ENCODE measurements around the gene TOMM34. TPM values are rescaled to one million over a fixed set of nuclear protein-coding genes. Genes with fewer than 3 reads are reported as not detected.
A peak's percentile ranks its signal among the peaks of the same experiment; 100 is the strongest.

TOMM34 gene
- total and polyA plus RNA-seq, 3 donors from 2014 or later = 212 to 263 (median 246) TPM

DNA sequence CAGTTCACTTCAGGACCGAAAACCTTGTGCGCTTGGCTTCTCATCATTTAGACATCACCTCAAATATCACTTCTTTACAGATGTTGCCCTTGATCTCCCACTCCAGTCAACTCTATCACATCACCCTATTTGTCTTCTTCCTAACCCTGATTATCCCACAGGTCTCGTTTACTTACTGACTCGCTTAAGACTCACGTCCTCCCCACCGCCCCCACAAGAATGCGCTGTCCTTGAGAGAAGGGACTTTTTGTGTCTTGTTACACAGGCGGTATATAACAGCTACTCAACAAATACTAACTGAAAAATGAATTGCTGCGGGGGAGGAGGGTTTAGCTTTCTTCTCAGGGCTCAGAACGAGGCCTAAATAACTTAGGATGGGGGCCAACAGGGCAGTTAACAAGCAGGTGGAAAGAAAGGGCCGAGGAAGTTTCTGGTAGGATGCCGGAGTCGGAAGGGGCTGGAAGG, 527 bp downstream of the TOMM34 start:
- TF ChIP-seq POLR2A (IDR thresholded peaks at IDR 0.05) = no peak
- no peak for TF ChIP-seq CTCF (IDR thresholded peaks at IDR 0.05)
- H3K9me3 ChIP-seq = no peaks in the 10 kb centered on the region
- intact Hi-C loops (cut with DNase I; ENCODE audit: low total_unique reads) = no loop called here
- no peaks in the 10 kb centered on the region for H3K27me3 ChIP-seq
- H3K36me3 ChIP-seq (ENCODE audit: low read depth, missing control alignments) = no peaks in the 10 kb centered on the region
- H3K4me1 ChIP-seq = peaks cover 19% of the 10 kb centered on the region
- peak overlapping the region; percentile 88 to 89 for H3K4me3 ChIP-seq
- 2 to 3% methylated on average over 13 of the region's 13 CpGs for WGBS, 2 donors
- peak overlapping the region; percentile 85 to 90 for H3K27ac ChIP-seq
- peak; percentile 59 for DNase-seq

DNA sequence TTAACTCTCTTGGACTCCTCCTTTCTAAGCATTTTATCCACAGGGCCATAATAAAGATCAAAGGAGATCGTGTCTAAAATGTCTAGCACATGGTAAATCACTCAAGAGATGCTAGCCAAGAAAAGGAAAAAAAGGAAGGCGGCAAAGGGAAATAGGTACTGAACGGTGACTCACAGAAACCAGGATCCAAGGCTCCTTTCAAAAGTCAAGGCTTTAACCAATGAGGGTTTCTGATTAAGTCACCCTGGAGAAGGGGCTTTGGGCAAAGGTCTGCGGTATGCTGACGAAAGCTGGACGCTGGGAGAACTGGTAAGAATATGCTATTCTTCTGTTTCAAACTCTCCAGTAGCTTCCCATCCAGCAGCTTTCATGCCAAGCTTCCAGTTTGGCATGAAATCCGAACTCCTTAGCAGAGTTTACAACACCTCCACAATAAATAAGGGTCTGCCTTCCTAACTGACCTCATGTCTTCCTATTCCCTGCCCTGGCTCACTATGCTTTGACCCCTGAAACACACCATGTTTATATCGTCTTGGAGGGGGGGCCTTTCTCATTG, 1.0 kb downstream of the TOMM34 start:
- intact Hi-C loops (cut with DNase I; ENCODE audit: low total_unique reads) = no loop called here
- TF ChIP-seq CTCF (IDR thresholded peaks at IDR 0.05) (no peak), POLR2A (IDR thresholded peaks at IDR 0.05) (no peak)

GRCh38 chr20:44958276-44958675, 1.9 kb downstream of the TOMM34 start:
- no peak for DNase-seq
- no peaks in the 10 kb centered on the region for H3K27me3 ChIP-seq
- 82 to 84% methylated on average over 8 of the region's 8 CpGs for WGBS, 2 donors
- H3K9me3 ChIP-seq = no peaks in the 10 kb centered on the region
- H3K36me3 ChIP-seq (ENCODE audit: low read depth, missing control alignments) = no peaks in the 10 kb centered on the region
- H3K27ac ChIP-seq = no peak overlapping the region
- intact Hi-C loops (cut with DNase I; ENCODE audit: low total_unique reads) = no loop called here
- peaks cover 19% of the 10 kb centered on the region for H3K4me1 ChIP-seq
- H3K4me3 ChIP-seq = no peak overlapping the region
- TF ChIP-seq POLR2A (IDR thresholded peaks at IDR 0.05) = no peak

More for the DNA sequence above, 1.0 kb downstream of the TOMM34 start:
- peak overlapping the region; percentile 88 to 89 for H3K4me3 ChIP-seq
- 7 to 12% methylated on average over 8 of the region's 8 CpGs for WGBS, 2 donors
- no peaks in the 10 kb centered on the region for H3K9me3 ChIP-seq
- peak overlapping the region in 1 of 2 donors; percentile 90 for H3K27ac ChIP-seq
- peaks cover 19% of the 10 kb centered on the region for H3K4me1 ChIP-seq
- no peak for DNase-seq
- no peaks in the 10 kb centered on the region for H3K27me3 ChIP-seq
- H3K36me3 ChIP-seq (ENCODE audit: low read depth, missing control alignments) = no peaks in the 10 kb centered on the region

- DNase-seq = no peak
- TF ChIP-seq CTCF (IDR thresholded peaks at IDR 0.05) (no peak), POLR2A (IDR thresholded peaks at IDR 0.05) (no peak)
- Histone ChIP-seq H3K27ac (no peak overlapping the region), H3K27me3 (no peaks in the 10 kb centered on the region), H3K4me1 (peaks cover 19% of the 10 kb centered on the region), H3K4me3 (no peak overlapping the region), H3K9me3 (no peaks in the 10 kb centered on the region), H3K36me3 (ENCODE audit: low read depth, missing control alignments) (no peaks in the 10 kb centered on the region)
- intact Hi-C loops (cut with DNase I; ENCODE audit: low total_unique reads) = no loop called here
- 86 to 97% methylated on average over 3 of the region's 3 CpGs for WGBS, 2 donors
Observed at GRCh38 chr20:44956410-44956809, 3.8 kb downstream of the TOMM34 start.

- Histone ChIP-seq H3K9me3 (no peaks in the 10 kb centered on the region), H3K27ac (no peak overlapping the region), H3K27me3 (no peaks in the 10 kb centered on the region), H3K4me3 (no peak overlapping the region), H3K4me1 (peaks cover 13% of the 10 kb centered on the region), H3K36me3 (ENCODE audit: low read depth, missing control alignments) (no peaks in the 10 kb centered on the region)
- DNase-seq = no peak
- TF ChIP-seq POLR2A (IDR thresholded peaks at IDR 0.05) = no peak
- no peak for TF ChIP-seq CTCF (IDR thresholded peaks at IDR 0.05)
- intact Hi-C loops (cut with DNase I; ENCODE audit: low total_unique reads) = no loop called here
- 74 to 88% methylated on average over 4 of the region's 4 CpGs for WGBS, 2 donors
Observed at GRCh38 chr20:44955270-44955669, 4.9 kb downstream of the TOMM34 start.
